Measurements from ENCODE around the gene TAF6. TPM values are rescaled to one million over a fixed set of nuclear protein-coding genes. Genes with fewer than 3 reads are reported as not detected.
A peak's percentile ranks its signal among the peaks of the same experiment; 100 is the strongest.

Gene TAF6
- polyA plus RNA-seq, 2 of the 4 experiments (the other 2 are of a cell fraction) = 36.2 to 57.0 TPM

DNA sequence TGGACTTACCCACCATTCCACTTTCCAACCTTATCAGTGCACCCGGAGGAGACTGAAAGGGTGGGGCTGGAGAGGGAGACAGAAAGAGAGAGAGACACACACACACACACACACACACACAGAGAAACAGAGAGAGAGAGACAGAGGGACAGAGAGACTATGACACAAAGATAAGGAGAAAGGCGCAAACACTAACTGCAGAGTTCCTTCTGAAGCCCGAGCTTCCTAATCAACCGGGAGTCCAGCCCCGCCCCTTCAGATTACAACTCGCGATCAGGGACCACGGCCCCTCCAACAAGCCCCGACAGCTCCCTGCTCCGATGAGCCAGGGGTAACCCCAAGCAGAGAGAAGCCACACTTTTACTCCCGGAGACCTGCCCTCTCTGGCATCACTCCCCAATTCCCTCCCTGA, 48.8 kb upstream of the TAF6 start:
- TF ChIP-seq BHLHE40 (IDR thresholded peaks at IDR 0.05; ENCODE audit: low read depth, low read length) = no peak
- no peak for TF ChIP-seq HMGXB4 (CRISPR knock-in tag; IDR thresholded peaks at IDR 0.05; ENCODE audit: borderline replicate concordance)
- WGBS (ENCODE audit: missing lambda C conversion rate) = 77% methylated on average over 11 of the region's 11 CpGs
- Histone ChIP-seq H3K4me2 (no peak overlapping the region), H3K4me3 (no peak overlapping the region), H3K27ac (no peak overlapping the region), H3K9me3 (no peaks in the 10 kb centered on the region), H3K4me1 (peaks cover 6% of the 10 kb centered on the region; the same call in 2 of the 3 replicates)
- CTCF ChIA-PET = interaction anchor here (1.2 to 2.9 kb wide), 3 partner anchors 9 to 35 kb away, joined by 5 to 16 read pairs (median 7); partner anchors contain the start of gene TRAPPC14
- FAIRE-seq (no peak), DNase-seq (ENCODE audit: low read depth in 1 of 2, low spot score in 1 of 2) (no peak), ATAC-seq (no peak)
- POLR2A ChIA-PET = no interaction called here

- Histone ChIP-seq H3K4me3 (no peak overlapping the region), H3K9me3 (no peaks in the 10 kb centered on the region), H3K4me1 (peaks cover 10% of the 10 kb centered on the region; the same call in 2 of the 3 replicates), H3K4me2 (no peak overlapping the region), H3K27ac (no peak overlapping the region)
- WGBS (ENCODE audit: missing lambda C conversion rate) = 70% methylated on average over 14 of the region's 14 CpGs
- ChIA-PET POLR2A (no interaction called here), CTCF (interaction anchor here (0.9 to 2.9 kb wide), 5 partner anchors 8 to 37 kb away, joined by 3 to 16 read pairs (median 5); partner anchors contain the start of genes GPC2 and TRAPPC14)
- TF ChIP-seq USF2 (IDR thresholded peaks at IDR 0.05) = no peak
- ATAC-seq = peak; percentile 14 to 18; a peak in 4 of 6 replicates
- DNase-seq (ENCODE audit: low read depth in 1 of 2, low spot score in 1 of 2) = no peak
- FAIRE-seq = no peak
Observed at GRCh38 chr7:100166970-100167911, 48.1 kb upstream of the TAF6 start.

DNA sequence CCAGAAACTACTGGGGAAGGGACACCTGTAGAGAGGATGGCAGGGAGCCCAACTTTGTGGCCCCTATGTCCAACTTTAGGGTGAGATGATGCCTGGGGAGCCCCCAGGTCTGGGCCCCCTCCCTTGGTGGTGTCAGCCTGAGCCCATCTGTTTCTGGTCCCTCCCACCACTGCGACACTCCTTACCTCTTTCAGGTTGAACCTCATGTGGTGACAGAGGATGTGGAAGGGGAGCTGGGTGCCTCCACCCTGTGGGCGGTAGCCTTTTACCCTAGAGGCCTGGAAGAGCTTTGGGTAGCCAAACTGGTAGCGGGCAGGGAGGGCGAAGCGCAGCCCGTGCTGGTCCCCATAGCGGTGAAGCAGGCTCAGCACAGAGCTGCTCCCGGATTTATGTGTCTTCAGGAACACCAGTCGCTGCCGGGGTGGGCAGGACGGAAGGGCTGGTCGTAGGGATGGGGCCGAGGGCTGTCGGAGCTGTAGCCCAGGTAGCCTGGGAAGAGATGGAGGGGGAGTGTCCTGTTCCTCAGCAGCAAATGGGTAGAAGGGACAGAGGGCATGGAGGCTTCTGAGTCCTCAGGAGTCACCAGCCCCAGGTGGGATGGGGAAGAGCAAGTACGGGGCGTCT, 47.3 kb upstream of the TAF6 start:
- ChIA-PET POLR2A (no interaction called here), CTCF (interaction anchor here (0.7 to 2.9 kb wide), 6 partner anchors 7 to 37 kb away, joined by 3 to 16 read pairs (median 3); partner anchors contain the start of genes GPC2 and TRAPPC14)
- Histone ChIP-seq H3K4me2 (no peak overlapping the region), H3K27ac (no peak overlapping the region), H3K9me3 (no peaks in the 10 kb centered on the region), H3K4me1 (peaks cover 10% of the 10 kb centered on the region; the same call in 2 of the 3 replicates), H3K4me3 (no peak overlapping the region)
- ATAC-seq = peak; percentile 6 to 9; a peak in 3 of 6 replicates
- WGBS (ENCODE audit: missing lambda C conversion rate) = 78% methylated on average over 16 of the region's 16 CpGs
- DNase-seq (ENCODE audit: low read depth in 1 of 2, low spot score in 1 of 2) = no peak
- no peak for FAIRE-seq
- TF ChIP-seq NPAS2 (CRISPR knock-in tag; IDR thresholded peaks at IDR 0.05; ENCODE audit: borderline replicate concordance) = no peak

DNA sequence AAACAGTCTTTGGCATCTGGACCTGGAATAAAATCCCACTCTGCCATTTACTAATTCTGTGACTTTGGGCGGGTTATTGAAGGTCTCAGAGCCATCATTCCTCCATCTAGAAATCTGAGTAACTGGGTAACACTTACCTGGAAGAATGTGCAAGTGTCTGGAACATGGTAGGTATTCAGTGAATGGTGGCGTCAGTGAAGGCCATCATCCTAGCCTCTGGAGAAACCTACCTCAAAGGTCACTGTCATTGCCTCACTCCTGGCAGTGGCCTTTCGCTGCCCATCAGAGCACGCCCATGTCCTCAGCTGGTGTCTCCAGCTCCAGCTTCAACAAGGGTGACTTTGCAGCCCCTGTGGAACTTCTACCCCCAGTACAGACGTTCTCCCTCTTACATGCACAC, 44.7 kb upstream of the TAF6 start:
- no peaks in the 10 kb centered on the region for H3K9me3 ChIP-seq
- WGBS (ENCODE audit: missing lambda C conversion rate) = 86% methylated on average over 5 of the region's 5 CpGs
- no peak overlapping the region for H3K4me2 ChIP-seq
- peaks cover 15% of the 10 kb centered on the region for H3K4me1 ChIP-seq
- ChIA-PET POLR2A (interaction anchor here (0.7 to 1.3 kb wide), 2 partner anchors 8 to 13 kb away, joined by 4 to 6 read pairs; partner anchors contain the start of genes GPC2 and STAG3), CTCF (interaction anchor here (1.1 to 1.3 kb wide), 2 partner anchors 12 to 32 kb away, joined by 3 read pairs; no protein-coding TSS in a partner anchor)
- no peak overlapping the region for H3K4me3 ChIP-seq
- H3K27ac ChIP-seq = no peak overlapping the region
- TF ChIP-seq CBX8 (IDR thresholded peaks at IDR 0.05) = no peak
- TF ChIP-seq MYC (IDR thresholded peaks at IDR 0.05; ENCODE audit: borderline replicate concordance, low read length) = no peak
- TF ChIP-seq NR3C1 (IDR thresholded peaks at IDR 0.05) = no peak
- no peak for TF ChIP-seq JUN (IDR thresholded peaks at IDR 0.05)
- TF ChIP-seq HOXB5 (CRISPR knock-in tag; IDR thresholded peaks at IDR 0.05) = no peak
- TF ChIP-seq HEYL (CRISPR knock-in tag; IDR thresholded peaks at IDR 0.05) = no peak
- no peak for TF ChIP-seq ZSCAN20 (CRISPR knock-in tag; IDR thresholded peaks at IDR 0.05)
- no peak for TF ChIP-seq FOXS1 (CRISPR knock-in tag; IDR thresholded peaks at IDR 0.05)
- TF ChIP-seq HMGXB4 (CRISPR knock-in tag; IDR thresholded peaks at IDR 0.05; ENCODE audit: borderline replicate concordance) = no peak
- TF ChIP-seq HOXA7 (CRISPR knock-in tag; IDR thresholded peaks at IDR 0.05) = no peak
- TF ChIP-seq MAZ (IDR thresholded peaks at IDR 0.05; ENCODE audit: borderline replicate concordance, low read depth, low read length) = no peak
- FAIRE-seq (no peak), DNase-seq (ENCODE audit: low read depth in 1 of 2, low spot score in 1 of 2) (no peak), ATAC-seq (no peak)
